ENCODE results near the gene STARD3NL. TPM values are rescaled to one million over a fixed set of nuclear protein-coding genes. Genes with fewer than 3 reads are reported as not detected.
"Not testable (repeated sequence)": the region's sequence is repeated elsewhere in the genome, so short reads cannot be mapped to it uniquely, and the experiment has no call there.

Gene STARD3NL
- total and polyA plus RNA-seq, 5 donors from 2014 or later = 13.1 to 33.8 (median 30.4) TPM

DNA sequence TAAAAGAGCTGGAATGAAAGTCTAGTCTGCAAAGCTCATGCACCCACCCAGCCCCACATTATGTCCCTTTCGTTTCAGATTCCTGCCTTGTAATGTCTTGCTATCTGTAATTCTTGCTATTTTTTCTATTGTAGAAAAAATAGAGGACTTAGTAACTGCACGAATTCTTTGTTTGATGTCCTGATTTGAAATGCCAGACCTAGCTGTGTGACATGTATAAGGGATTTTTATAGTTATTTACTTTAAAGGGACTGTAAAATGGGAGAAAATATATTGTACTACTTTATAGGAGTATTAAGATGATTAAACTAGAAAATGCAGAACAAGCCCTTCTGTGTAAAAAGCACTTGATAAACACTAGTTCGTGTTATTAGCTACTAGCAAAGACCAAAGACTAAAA lies 63.0 kb downstream of the STARD3NL start:
- DNase-seq = no peak
- no peaks in the 10 kb centered on the region for H3K36me3 Mint-ChIP-seq
- no peak overlapping the region for H3K27ac ChIP-seq (ENCODE audit: insufficient read depth, low read length, poor library complexity, severe bottlenecking)
- no peaks in the 10 kb centered on the region for H3K36me3 ChIP-seq (ENCODE audit: control insufficient read depth, insufficient read depth, low read length)
- no peak overlapping the region for H3K27ac Mint-ChIP-seq
- no peaks in the 10 kb centered on the region for H3K9me3 Mint-ChIP-seq
- H3K4me1 Mint-ChIP-seq = peaks cover 0 to 4% (median 2%) of the 10 kb centered on the region in 4 donors
- no peak overlapping the region for H3K4me3 Mint-ChIP-seq
- no peaks in the 10 kb centered on the region for H3K27me3 ChIP-seq (ENCODE audit: control insufficient read depth, insufficient read depth, low read length)
- peaks cover 12% of the 10 kb centered on the region for H3K27me3 Mint-ChIP-seq
- H3K4me3 ChIP-seq (ENCODE audit: low read depth, low read length) = no peak overlapping the region
- no peaks in the 10 kb centered on the region for H3K9me3 ChIP-seq (ENCODE audit: control insufficient read depth in 2 of 2, low read length in 2 of 2)
- no peaks in the 10 kb centered on the region for H3K4me1 ChIP-seq (ENCODE audit: control insufficient read depth, insufficient read depth, low read length, poor library complexity, severe bottlenecking)
- no peak for ATAC-seq (ENCODE audit: low read depth in 2 of 2)

DNA sequence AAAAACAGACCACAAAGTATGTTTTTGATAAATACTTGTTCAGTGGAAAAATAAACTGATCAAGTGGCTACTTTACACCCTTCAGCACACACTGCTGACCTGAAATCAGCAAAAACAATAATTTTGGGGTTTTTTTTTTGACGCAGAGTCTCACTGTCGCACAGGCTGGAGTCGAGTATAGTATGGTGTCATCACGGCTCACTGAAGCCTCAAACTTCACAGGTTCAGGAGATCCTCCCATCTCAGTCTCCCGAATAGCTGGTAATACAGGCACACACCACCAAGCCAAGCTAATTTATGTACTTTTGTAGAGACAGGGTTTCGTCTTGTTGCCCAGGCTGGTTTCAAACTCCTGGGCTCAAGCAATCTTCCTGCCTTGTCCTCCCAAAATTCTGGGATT lies 64.8 kb downstream of the STARD3NL start:
- DNase-seq (no peak), ATAC-seq (ENCODE audit: low read depth in 2 of 2) (no peak)
- no peaks in the 10 kb centered on the region for H3K27me3 ChIP-seq (ENCODE audit: control insufficient read depth, insufficient read depth, low read length)
- Mint-ChIP-seq H3K27me3 (peaks cover 12% of the 10 kb centered on the region), H3K4me3 (no peak overlapping the region), H3K36me3 (no peaks in the 10 kb centered on the region), H3K9me3 (no peaks in the 10 kb centered on the region), H3K27ac (no peak overlapping the region), H3K4me1 (no peaks in the 10 kb centered on the region)
- H3K4me3 ChIP-seq (ENCODE audit: low read depth, low read length) = no peak overlapping the region
- no peaks in the 10 kb centered on the region for H3K4me1 ChIP-seq (ENCODE audit: control insufficient read depth, insufficient read depth, low read length, poor library complexity, severe bottlenecking)
- H3K9me3 ChIP-seq (ENCODE audit: control insufficient read depth in 2 of 2, low read length in 2 of 2) = no peaks in the 10 kb centered on the region
- H3K27ac ChIP-seq (ENCODE audit: insufficient read depth, low read length, poor library complexity, severe bottlenecking) = no peak overlapping the region
- H3K36me3 ChIP-seq (ENCODE audit: control insufficient read depth, insufficient read depth, low read length) = no peaks in the 10 kb centered on the region

DNA sequence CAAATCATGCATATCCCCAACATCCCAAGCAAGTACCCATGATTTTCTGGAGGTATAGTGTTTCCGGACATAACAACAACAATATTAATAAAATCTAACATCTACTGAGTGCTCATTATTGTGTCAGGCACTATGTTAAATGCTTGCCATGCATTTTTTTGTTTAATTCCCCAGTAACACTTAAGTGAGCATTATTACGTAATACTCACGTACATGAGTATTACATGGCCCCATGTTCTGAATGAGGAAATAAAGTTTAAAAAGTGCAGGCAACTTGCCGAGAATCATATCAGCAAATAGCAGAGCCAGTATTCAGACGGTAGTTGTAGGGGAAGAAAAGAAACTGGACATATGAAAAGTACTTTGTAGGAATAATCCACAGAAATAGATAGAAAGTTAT lies 65.3 kb downstream of the STARD3NL start:
- ATAC-seq (ENCODE audit: low read depth in 2 of 2); H3K9me3 ChIP-seq (ENCODE audit: control insufficient read depth in 2 of 2, low read length in 2 of 2); H3K36me3 ChIP-seq (ENCODE audit: control insufficient read depth, insufficient read depth, low read length); DNase-seq; H3K27ac ChIP-seq (ENCODE audit: insufficient read depth, low read length, poor library complexity, severe bottlenecking); H3K4me1 ChIP-seq (ENCODE audit: control insufficient read depth, insufficient read depth, low read length, poor library complexity, severe bottlenecking); H3K27me3 ChIP-seq (ENCODE audit: control insufficient read depth, insufficient read depth, low read length); H3K9me3 Mint-ChIP-seq; H3K27ac Mint-ChIP-seq; H3K36me3 Mint-ChIP-seq; H3K4me1 Mint-ChIP-seq; H3K4me3 ChIP-seq (ENCODE audit: low read depth, low read length); H3K4me3 Mint-ChIP-seq: not testable (repeated sequence)
- H3K27me3 Mint-ChIP-seq = peaks cover 12% of the 10 kb centered on the region

DNA sequence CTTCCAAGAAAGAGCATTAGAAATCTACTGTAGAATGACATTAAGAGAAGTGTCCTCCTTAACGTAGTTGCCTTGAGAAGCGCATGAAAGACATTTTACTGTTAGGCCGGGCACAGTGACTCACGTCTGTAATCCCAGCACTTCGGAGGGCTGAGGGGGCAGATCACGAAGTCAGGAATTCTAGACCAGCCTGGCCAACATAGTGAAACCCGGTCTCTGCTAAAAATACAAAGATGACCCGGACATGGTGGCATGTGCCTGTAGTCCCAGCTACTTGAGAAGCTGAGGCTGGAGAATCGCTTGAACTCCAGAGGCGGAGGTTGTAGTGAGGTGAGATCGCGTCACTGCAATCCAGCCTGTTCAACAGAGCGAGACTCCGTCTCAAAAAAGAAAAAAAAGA lies 66.5 kb downstream of the STARD3NL start:
- H3K36me3 Mint-ChIP-seq = no peaks in the 10 kb centered on the region
- no peaks in the 10 kb centered on the region for H3K36me3 ChIP-seq (ENCODE audit: control insufficient read depth, insufficient read depth, low read length)
- H3K4me3 Mint-ChIP-seq = no peak overlapping the region
- no peak overlapping the region for H3K27ac ChIP-seq (ENCODE audit: insufficient read depth, low read length, poor library complexity, severe bottlenecking)
- H3K27me3 Mint-ChIP-seq = peaks cover 12% of the 10 kb centered on the region
- H3K4me3 ChIP-seq (ENCODE audit: low read depth, low read length) = no peak overlapping the region
- no peaks in the 10 kb centered on the region for H3K4me1 ChIP-seq (ENCODE audit: control insufficient read depth, insufficient read depth, low read length, poor library complexity, severe bottlenecking)
- no peaks in the 10 kb centered on the region for H3K9me3 Mint-ChIP-seq
- peaks cover 4% of the 10 kb centered on the region for H3K27me3 ChIP-seq (ENCODE audit: control insufficient read depth, insufficient read depth, low read length)
- ATAC-seq (ENCODE audit: low read depth in 2 of 2) = no peak
- H3K27ac Mint-ChIP-seq = no peak overlapping the region
- peaks cover 0 to 2% (median 0%) of the 10 kb centered on the region in 4 donors for H3K4me1 Mint-ChIP-seq
- DNase-seq = no peak
- H3K9me3 ChIP-seq (ENCODE audit: control insufficient read depth in 2 of 2, low read length in 2 of 2) = no peaks in the 10 kb centered on the region

DNA sequence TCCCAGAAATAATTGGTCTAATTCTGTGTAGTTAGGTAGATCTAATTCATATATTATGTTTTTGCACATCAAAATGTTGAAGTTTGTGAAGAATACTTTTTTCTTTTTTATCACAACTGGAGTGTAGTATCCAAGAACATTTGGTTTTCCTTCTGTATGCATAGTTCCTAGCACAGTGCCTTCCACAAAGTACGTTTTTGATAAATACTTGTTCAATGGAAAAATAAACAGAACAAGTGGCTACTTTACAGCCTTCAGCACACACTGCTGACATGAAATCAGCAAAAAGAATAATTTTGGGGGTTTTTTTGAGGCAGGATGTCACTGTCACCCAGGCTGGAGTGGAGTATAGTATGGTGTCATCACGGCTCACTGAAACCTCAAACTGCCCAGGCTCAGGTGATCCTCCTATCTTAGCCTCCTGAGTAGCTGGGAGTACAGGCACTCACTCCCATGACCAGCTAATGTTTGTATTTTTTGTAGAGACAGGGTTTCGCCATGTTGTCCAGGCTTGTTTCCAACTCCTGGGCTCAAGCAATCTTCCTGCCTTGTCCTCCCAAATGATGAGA lies 67.4 kb downstream of the STARD3NL start:
- Mint-ChIP-seq H3K36me3 (no peaks in the 10 kb centered on the region), H3K9me3 (no peaks in the 10 kb centered on the region), H3K4me3 (no peak overlapping the region), H3K4me1 (peaks cover 0 to 2% (median 0%) of the 10 kb centered on the region in 4 donors), H3K27ac (no peak overlapping the region), H3K27me3 (peaks cover 12% of the 10 kb centered on the region)
- Histone ChIP-seq H3K27ac (ENCODE audit: insufficient read depth, low read length, poor library complexity, severe bottlenecking) (no peak overlapping the region), H3K4me3 (ENCODE audit: low read depth, low read length) (no peak overlapping the region), H3K9me3 (ENCODE audit: control insufficient read depth in 2 of 2, low read length in 2 of 2) (no peaks in the 10 kb centered on the region), H3K4me1 (ENCODE audit: control insufficient read depth, insufficient read depth, low read length, poor library complexity, severe bottlenecking) (no peaks in the 10 kb centered on the region), H3K27me3 (ENCODE audit: control insufficient read depth, insufficient read depth, low read length) (peaks cover 4% of the 10 kb centered on the region), H3K36me3 (ENCODE audit: control insufficient read depth, insufficient read depth, low read length) (no peaks in the 10 kb centered on the region)
- DNase-seq (no peak), ATAC-seq (ENCODE audit: low read depth in 2 of 2) (no peak)

DNA sequence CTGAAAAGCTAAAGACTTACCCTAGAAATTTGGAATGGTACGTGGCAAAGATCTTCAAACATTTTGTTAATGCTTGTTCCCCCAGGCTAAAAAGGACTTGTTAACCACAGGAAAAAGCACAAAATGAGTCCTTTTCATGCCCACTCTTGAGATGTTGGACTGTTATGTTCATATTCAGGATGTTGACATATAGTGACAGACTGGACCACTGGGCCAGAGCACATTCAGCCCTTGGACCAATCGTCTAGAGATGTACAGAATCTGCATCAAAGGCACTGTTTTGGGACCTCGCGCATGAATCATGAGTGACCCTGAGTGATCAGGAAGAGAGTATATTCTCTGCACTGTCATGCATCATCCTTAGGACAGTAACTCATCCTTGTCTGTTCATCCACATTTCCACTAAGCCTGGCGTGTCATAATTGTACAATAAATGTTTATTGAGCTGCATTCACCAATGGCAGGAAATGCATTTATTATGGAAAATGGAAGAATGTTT lies 70.1 kb downstream of the STARD3NL start:
- H3K4me3 Mint-ChIP-seq = no peak overlapping the region
- H3K36me3 Mint-ChIP-seq = no peaks in the 10 kb centered on the region
- no peak overlapping the region for H3K4me3 ChIP-seq (ENCODE audit: low read depth, low read length)
- peaks cover 0 to 2% (median 0%) of the 10 kb centered on the region in 4 donors for H3K4me1 Mint-ChIP-seq
- H3K9me3 Mint-ChIP-seq = no peaks in the 10 kb centered on the region
- H3K36me3 ChIP-seq (ENCODE audit: control insufficient read depth, insufficient read depth, low read length) = no peaks in the 10 kb centered on the region
- no peaks in the 10 kb centered on the region for H3K9me3 ChIP-seq (ENCODE audit: control insufficient read depth in 2 of 2, low read length in 2 of 2)
- no peaks in the 10 kb centered on the region for H3K4me1 ChIP-seq (ENCODE audit: control insufficient read depth, insufficient read depth, low read length, poor library complexity, severe bottlenecking)
- H3K27ac Mint-ChIP-seq = peak overlapping the region in 1 of 3 donors; percentile 48
- peaks cover 4% of the 10 kb centered on the region for H3K27me3 ChIP-seq (ENCODE audit: control insufficient read depth, insufficient read depth, low read length)
- peaks cover 9% of the 10 kb centered on the region for H3K27me3 Mint-ChIP-seq
- ATAC-seq (ENCODE audit: low read depth in 2 of 2) (no peak), DNase-seq (no peak)
- H3K27ac ChIP-seq (ENCODE audit: insufficient read depth, low read length, poor library complexity, severe bottlenecking) = no peak overlapping the region

DNA sequence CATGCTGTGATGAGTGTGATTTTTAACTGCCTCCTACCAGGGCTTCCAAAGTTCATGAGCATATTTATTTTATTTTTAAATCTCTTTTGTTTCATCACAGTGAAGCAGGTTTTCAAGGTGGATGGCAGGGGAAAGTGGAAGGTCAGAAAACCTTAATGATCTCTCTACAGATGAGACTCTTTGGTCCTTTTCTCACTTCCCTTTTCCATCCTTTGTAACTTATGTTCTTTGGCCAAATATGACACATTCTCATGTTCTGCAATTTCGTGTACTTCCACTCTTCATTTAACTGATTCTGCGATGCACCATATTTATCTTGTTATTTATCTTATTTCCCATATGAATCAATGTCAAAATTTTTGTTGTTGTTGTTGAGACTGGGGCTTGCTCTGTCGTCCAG lies 71.8 kb downstream of the STARD3NL start:
- not testable (repeated sequence) for H3K9me3 ChIP-seq (ENCODE audit: control insufficient read depth in 2 of 2, low read length in 2 of 2); DNase-seq; ATAC-seq (ENCODE audit: low read depth in 2 of 2); H3K27me3 Mint-ChIP-seq; H3K9me3 Mint-ChIP-seq; H3K36me3 ChIP-seq (ENCODE audit: control insufficient read depth, insufficient read depth, low read length); H3K4me1 ChIP-seq (ENCODE audit: control insufficient read depth, insufficient read depth, low read length, poor library complexity, severe bottlenecking); H3K27me3 ChIP-seq (ENCODE audit: control insufficient read depth, insufficient read depth, low read length); H3K36me3 Mint-ChIP-seq; H3K4me1 Mint-ChIP-seq; H3K4me3 ChIP-seq (ENCODE audit: low read depth, low read length); H3K27ac Mint-ChIP-seq; H3K4me3 Mint-ChIP-seq; H3K27ac ChIP-seq (ENCODE audit: insufficient read depth, low read length, poor library complexity, severe bottlenecking)

DNA sequence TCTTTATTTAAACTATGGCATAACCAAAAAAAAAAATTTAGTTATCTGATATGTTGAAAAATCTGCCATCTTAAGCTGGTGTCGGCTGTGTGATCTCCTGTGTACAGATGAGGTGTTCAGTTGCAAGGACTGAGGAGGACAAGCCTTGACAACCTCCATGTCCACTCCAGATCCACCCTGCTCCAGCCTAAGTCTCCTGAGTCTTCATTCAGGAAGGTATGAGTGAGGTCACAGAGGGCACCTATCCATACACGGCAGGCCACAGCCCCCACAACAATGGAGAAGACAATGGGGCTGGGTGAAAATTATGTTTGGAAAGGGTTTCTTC lies 79.3 kb downstream of the STARD3NL start:
- no peak overlapping the region for H3K27ac ChIP-seq (ENCODE audit: insufficient read depth, low read length, poor library complexity, severe bottlenecking)
- H3K4me3 ChIP-seq (ENCODE audit: low read depth, low read length) = no peak overlapping the region
- no peaks in the 10 kb centered on the region for H3K27me3 Mint-ChIP-seq
- DNase-seq (no peak), ATAC-seq (ENCODE audit: low read depth in 2 of 2) (no peak)
- H3K36me3 Mint-ChIP-seq = no peaks in the 10 kb centered on the region
- H3K9me3 Mint-ChIP-seq = no peaks in the 10 kb centered on the region
- no peak overlapping the region for H3K27ac Mint-ChIP-seq
- no peaks in the 10 kb centered on the region for H3K4me1 Mint-ChIP-seq
- H3K36me3 ChIP-seq (ENCODE audit: control insufficient read depth, insufficient read depth, low read length) = no peaks in the 10 kb centered on the region
- H3K4me1 ChIP-seq (ENCODE audit: control insufficient read depth, insufficient read depth, low read length, poor library complexity, severe bottlenecking) = no peaks in the 10 kb centered on the region
- H3K4me3 Mint-ChIP-seq = no peak overlapping the region
- H3K9me3 ChIP-seq (ENCODE audit: control insufficient read depth in 2 of 2, low read length in 2 of 2) = no peaks in the 10 kb centered on the region
- H3K27me3 ChIP-seq (ENCODE audit: control insufficient read depth, insufficient read depth, low read length) = no peaks in the 10 kb centered on the region
